Esophagus muscularis mucosa (tissue), 4 donors: Measurements from ENCODE around the gene SLC4A2. TPM values are rescaled to one million over a fixed set of nuclear protein-coding genes. Genes with fewer than 3 reads are reported as not detected.

Source experiments
- DNase-seq: peaks from one replicate; pipeline ENCODE4 v3.0.0-alpha.2; 2017; ENCODE audit errors: extremely low spot score
- H3K27ac ChIP-seq, 4 donors: fragments of 200-600 bp; sonication (generic); replicated peaks in 1 of 4; 1 replicate in 3 of 4; 2 replicates in 1 of 4; pipeline ENCODE4 v1.5.1; 2016 to 2019; ENCODE audit warnings: mild to moderate bottlenecking in 1 of 4
- H3K27me3 ChIP-seq, 4 donors: fragments of 200-600 bp; sonication (generic); one replicate each; pipeline versions ENCODE4 v1.5.1 to v1.6.0; 2016 to 2019
- H3K36me3 ChIP-seq, 4 donors: fragments of 200-600 bp; sonication (generic); one replicate each; pipeline ENCODE4 v1.5.1; 2016 to 2019
- H3K4me1 ChIP-seq, 4 donors: fragments of 200-600 bp; sonication (generic); one replicate each; pipeline ENCODE4 v1.5.1; 2016 to 2019
- H3K4me3 ChIP-seq, 4 donors: fragments of 200-600 bp; sonication (generic); 1 replicate in 2 of 4; 2 replicates in 2 of 4; pipeline ENCODE4 v1.5.1; 2016 to 2019; ENCODE audit warnings: mild to moderate bottlenecking in 4 of 4, moderate library complexity in 1 of 4
- H3K9me3 ChIP-seq, 4 donors: fragments of 200-600 bp; sonication (generic); 1 replicate in 3 of 4; 2 replicates in 1 of 4; pipeline ENCODE4 v1.5.1; 2016 to 2019
- EP300 ChIP-seq: sonication (generic); formaldehyde crosslinking; IDR thresholded peaks from one replicate; pipeline ENCODE4 v1.6.1; 2017; ENCODE audit warnings: antibody characterized with exemption
- POLR2A ChIP-seq: fragments of 450-650 bp; IDR thresholded peaks from one replicate; pipeline ENCODE4 v1.6.1; 2017; ENCODE audit warnings: antibody characterized with exemption, moderate library complexity, mild to moderate bottlenecking, low read depth
- POLR2AphosphoS5 ChIP-seq, 2 donors: sonication (generic); formaldehyde crosslinking; IDR thresholded peaks; one replicate each; pipeline ENCODE4 v1.6.1; 2017; ENCODE audit warnings: antibody characterized with exemption in 2 of 2
- WGBS: methylation state at CpG from one replicate; pipeline ENCODE4 v1.1.5; 2018; 5-methylcytosine and 5-hydroxymethylcytosine counted together
- intact Hi-C: fragments of 100-400 bp; cut with DNase I; formaldehyde crosslinking; loops from one replicate; pipeline ENCODE4 v1.15.1; 2023
- total RNA-seq, 4 donors: library from RNA; depleted of rRNA; stranded (reverse); fragments of >200 nt; gene quantifications; one replicate each; pipeline versions ENCODE4 v1.1.0 to v1.2.1, GENCODE V29; 2016
- TF ChIP-seq, protein P1 (sequence below), 3 experiments: fragments of 200-600 bp in 2 of 3; fragments of 450-650 bp in 1 of 3; sonication (generic) in 2 of 3; IDR thresholded peaks; one replicate each; pipeline ENCODE4 v1.5.1; 2017 to 2019; ENCODE audit warnings: antibody characterized with exemption in 3 of 3, mild to moderate bottlenecking in 2 of 3, moderate library complexity in 1 of 3

The SLC4A2 gene
- total RNA-seq, 4 donors from 2014 or later, result 96.8 to 165 (median 122) TPM

DNA sequence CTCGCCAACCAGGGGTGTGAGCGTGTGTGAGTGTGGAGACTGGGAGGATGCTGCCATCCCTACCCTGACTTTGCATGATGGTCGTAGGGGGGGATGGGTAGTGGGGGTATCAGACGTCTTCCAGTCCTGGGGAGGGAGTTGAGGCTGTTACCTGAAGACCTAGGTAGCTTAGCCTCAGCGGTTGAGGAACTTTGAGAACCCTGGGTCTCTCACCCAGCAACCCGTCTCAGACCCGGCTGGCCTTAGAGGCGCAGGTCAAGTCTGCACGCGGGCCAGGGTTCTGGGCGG, 2.7 kb downstream of the SLC4A2 start:
- 73% methylated on average over 7 of the region's 11 CpGs for WGBS
- no peak for DNase-seq
- H3K27ac ChIP-seq, result peak overlapping the region; percentile 92 to 95 (median 93)
- H3K4me1 ChIP-seq, result peaks cover 50 to 62% (median 61%) of the 10 kb centered on the region in 4 donors
- H3K36me3 ChIP-seq, result peaks cover 27 to 35% (median 33%) of the 10 kb centered on the region in 4 donors
- TF ChIP-seq EP300 (no peak), POLR2AphosphoS5 (IDR thresholded peaks at IDR 0.05) (no peak), POLR2A (no peak)
- TF ChIP-seq, protein P1, sequence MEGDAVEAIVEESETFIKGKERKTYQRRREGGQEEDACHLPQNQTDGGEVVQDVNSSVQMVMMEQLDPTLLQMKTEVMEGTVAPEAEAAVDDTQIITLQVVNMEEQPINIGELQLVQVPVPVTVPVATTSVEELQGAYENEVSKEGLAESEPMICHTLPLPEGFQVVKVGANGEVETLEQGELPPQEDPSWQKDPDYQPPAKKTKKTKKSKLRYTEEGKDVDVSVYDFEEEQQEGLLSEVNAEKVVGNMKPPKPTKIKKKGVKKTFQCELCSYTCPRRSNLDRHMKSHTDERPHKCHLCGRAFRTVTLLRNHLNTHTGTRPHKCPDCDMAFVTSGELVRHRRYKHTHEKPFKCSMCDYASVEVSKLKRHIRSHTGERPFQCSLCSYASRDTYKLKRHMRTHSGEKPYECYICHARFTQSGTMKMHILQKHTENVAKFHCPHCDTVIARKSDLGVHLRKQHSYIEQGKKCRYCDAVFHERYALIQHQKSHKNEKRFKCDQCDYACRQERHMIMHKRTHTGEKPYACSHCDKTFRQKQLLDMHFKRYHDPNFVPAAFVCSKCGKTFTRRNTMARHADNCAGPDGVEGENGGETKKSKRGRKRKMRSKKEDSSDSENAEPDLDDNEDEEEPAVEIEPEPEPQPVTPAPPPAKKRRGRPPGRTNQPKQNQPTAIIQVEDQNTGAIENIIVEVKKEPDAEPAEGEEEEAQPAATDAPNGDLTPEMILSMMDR (IDR thresholded peaks at IDR 0.05), result no peak
- intact Hi-C loops, result loop anchor here (5.0 kb wide), 2 partner anchors 35 to 50 kb away; partner anchors contain the start of gene ABCB8
- H3K9me3 ChIP-seq, result no peaks in the 10 kb centered on the region
- peak overlapping the region in 2 of 4 donors; percentile 43 to 52 for H3K4me3 ChIP-seq
- no peaks in the 10 kb centered on the region for H3K27me3 ChIP-seq

DNA sequence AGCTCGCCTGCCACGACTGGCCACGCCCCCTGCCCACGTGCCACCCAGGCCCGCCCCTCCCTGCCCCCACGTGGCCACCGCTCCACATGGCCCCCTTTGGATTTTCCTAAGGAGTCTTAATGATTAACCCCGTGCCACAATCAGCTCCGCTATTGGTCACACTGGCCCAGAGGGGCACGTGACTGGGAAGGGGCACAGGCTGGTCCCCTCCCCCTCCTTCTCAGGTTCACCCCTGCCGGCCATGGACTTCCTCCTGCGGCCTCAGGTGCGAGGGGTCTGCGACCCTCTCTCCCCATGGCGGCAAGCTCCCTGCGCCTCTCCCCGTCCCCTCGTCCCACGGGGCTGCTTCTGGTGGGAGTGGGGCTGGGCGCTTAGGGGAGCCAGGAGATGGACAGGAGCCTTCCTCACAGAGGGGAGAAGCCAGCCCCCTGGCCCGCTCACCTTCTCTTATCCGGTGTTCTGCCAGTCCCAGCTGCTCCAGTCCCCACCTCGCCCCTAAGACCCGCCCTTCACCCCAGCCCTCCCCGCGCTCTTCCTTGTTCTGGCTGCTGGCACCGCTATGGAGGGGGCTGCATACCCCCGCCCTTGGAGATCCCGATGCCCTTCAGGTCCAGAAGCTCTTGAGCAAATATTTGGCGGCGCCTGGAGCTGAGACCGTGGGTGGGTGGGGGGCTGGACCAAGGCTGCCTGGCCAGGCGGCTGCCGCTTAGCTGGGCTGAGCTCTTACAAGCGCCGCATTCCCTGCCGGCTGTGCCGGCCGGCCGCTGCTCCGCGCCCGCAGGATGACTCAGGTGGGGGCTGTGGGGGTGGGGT, 3.2 kb downstream of the SLC4A2 start:
- Histone ChIP-seq H3K9me3 (no peaks in the 10 kb centered on the region), H3K27me3 (no peaks in the 10 kb centered on the region), H3K36me3 (peaks cover 32 to 41% (median 38%) of the 10 kb centered on the region in 4 donors), H3K4me3 (peak overlapping the region; percentile 41 to 52 (median 44)), H3K4me1 (peaks cover 45 to 57% (median 56%) of the 10 kb centered on the region in 4 donors), H3K27ac (peak overlapping the region; percentile 92 to 95 (median 93))
- TF ChIP-seq, protein P1 (IDR thresholded peaks at IDR 0.05), result no peak
- no peak for DNase-seq
- WGBS, result 53% methylated on average over 30 of the region's 43 CpGs
- intact Hi-C loops, result loop anchor here (5.0 kb wide), 2 partner anchors 35 to 50 kb away; partner anchors contain the start of gene ABCB8

DNA sequence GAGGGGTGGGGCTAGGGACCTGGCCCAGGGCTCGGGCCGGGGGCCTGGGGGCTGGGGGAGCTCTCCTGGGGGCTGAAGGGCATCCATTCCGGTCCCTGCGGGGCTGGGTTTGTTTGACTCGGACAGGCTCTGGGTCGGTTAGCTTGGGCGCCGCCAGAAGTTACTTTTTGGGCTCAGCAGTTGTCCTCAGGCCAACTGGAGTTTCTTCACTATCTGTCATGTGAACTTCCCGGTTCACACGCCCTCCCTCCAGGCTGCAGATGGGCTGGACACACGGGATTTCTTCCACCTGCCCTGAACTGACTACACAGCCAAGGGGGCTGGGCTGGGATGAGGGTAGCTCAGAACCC, 3.8 kb downstream of the SLC4A2 start:
- Histone ChIP-seq H3K36me3 (peaks cover 38 to 46% (median 44%) of the 10 kb centered on the region in 4 donors), H3K9me3 (no peaks in the 10 kb centered on the region), H3K27me3 (no peaks in the 10 kb centered on the region), H3K27ac (peak overlapping the region; percentile 92 to 95 (median 93)), H3K4me3 (peak overlapping the region; percentile 41 to 52 (median 44)), H3K4me1 (peaks cover 45 to 56% (median 55%) of the 10 kb centered on the region in 4 donors)
- intact Hi-C loops, result loop anchor here (5.0 kb wide), 2 partner anchors 36 to 49 kb away; partner anchors contain the start of gene ABCB8
- DNase-seq, result no peak
- TF ChIP-seq, protein P1 (IDR thresholded peaks at IDR 0.05), result no peak
- peak in 1 of 2 donors; percentile 65 for TF ChIP-seq POLR2AphosphoS5 (IDR thresholded peaks at IDR 0.05)
- 17% methylated on average over 1 of the region's 11 CpGs for WGBS

DNA sequence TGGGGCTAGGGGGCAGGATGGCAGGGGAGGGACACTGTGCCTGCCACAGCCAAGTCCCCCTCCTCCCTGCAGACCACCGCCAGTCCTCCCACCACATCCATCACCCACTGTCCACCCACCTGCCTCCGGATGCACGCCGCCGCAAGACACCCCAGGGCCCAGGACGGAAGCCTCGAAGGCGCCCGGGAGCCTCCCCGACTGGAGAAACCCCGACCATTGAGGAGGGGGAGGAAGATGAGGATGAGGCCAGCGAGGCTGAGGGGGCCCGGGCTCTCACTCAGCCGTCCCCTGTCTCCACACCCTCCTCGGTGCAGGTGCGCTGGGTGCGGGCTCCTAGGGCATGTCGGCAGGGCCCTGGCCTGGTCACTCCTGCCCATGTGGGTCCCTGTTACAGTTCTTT, 5.1 kb downstream of the SLC4A2 start:
- 88% methylated on average over 10 of the region's 18 CpGs for WGBS

More for the DNA sequence above, 5.1 kb downstream of the SLC4A2 start:
- Histone ChIP-seq H3K4me3 (no peak overlapping the region), H3K36me3 (peaks cover 45 to 59% (median 57%) of the 10 kb centered on the region in 4 donors), H3K27ac (no peak overlapping the region), H3K9me3 (no peaks in the 10 kb centered on the region), H3K4me1 (peaks cover 37 to 45% (median 44%) of the 10 kb centered on the region in 4 donors), H3K27me3 (no peaks in the 10 kb centered on the region)
- intact Hi-C loops, result loop anchor here (5.0 kb wide), 2 partner anchors 37 to 48 kb away; partner anchors contain the start of gene ABCB8
- DNase-seq, result no peak
- TF ChIP-seq, protein P1 (IDR thresholded peaks at IDR 0.05), result no peak
- TF ChIP-seq POLR2A, result no peak
- TF ChIP-seq POLR2AphosphoS5 (IDR thresholded peaks at IDR 0.05), result no peak
- no peak for TF ChIP-seq EP300
